K562 (cell line): ENCODE measurements around the gene EIF1. TPM values are rescaled to one million over a fixed set of nuclear protein-coding genes. Genes with fewer than 3 reads are reported as not detected.

Experiments
- C11orf30 ChIP-seq: fragments of 450-650 bp; IDR thresholded peaks from 2 replicates; pipeline ENCODE4 v1.6.1; 2016; ENCODE audit warnings: low read depth, mild to moderate bottlenecking
- CBX1 ChIP-seq: sonication (generic); IDR thresholded peaks from 2 replicates; pipeline ENCODE4 v1.6.1; 2016; ENCODE audit warnings: antibody characterized with exemption, low read depth, mild to moderate bottlenecking
- CCAR2 ChIP-seq: fragments of 200-400 bp; formaldehyde crosslinking; IDR thresholded peaks from 2 replicates; pipeline ENCODE4 v1.6.1; 2017; ENCODE audit warnings: mild to moderate bottlenecking, low read depth, low read length
- DMBX1 ChIP-seq: fragments of 250-450 bp; sonication (Bioruptor Pico); IDR thresholded peaks from 2 replicates; pipeline ENCODE4 v1.8.0; 2022; ENCODE audit warnings: inconsistent platforms, mild to moderate bottlenecking, moderate library complexity, borderline replicate concordance
- ESRRA ChIP-seq: fragments of 450-650 bp; IDR thresholded peaks from 2 replicates; pipeline ENCODE4 v1.6.1; 2014; ENCODE audit warnings: low read depth, mild to moderate bottlenecking, moderate library complexity, borderline replicate concordance
- HEY1 ChIP-seq: fragments of 250-450 bp; sonication (Bioruptor Pico); IDR thresholded peaks from 2 replicates; pipeline ENCODE4 v1.5.0; 2020; ENCODE audit warnings: mild to moderate bottlenecking, moderate library complexity, borderline replicate concordance
- KAT2B ChIP-seq: IDR thresholded peaks from one replicate; pipeline ENCODE4 v1.6.1; 2012; ENCODE audit warnings: low read depth, mild to moderate bottlenecking, control low read depth, inconsistent platforms, low read length, moderate library complexity
- polyA plus RNA-seq, 8 experiments: library from polyadenylated mRNA; depleted of rRNA in 4 of 8; stranded (reverse) in 5 of 8; unstranded in 3 of 8; fragments of >200 nt; fragmentation: Nextera tagmentation in 2 of 8; fragmentation: Illumina TruSeq in 1 of 8; extraction: Ambion mirVana in 2 of 8; extraction: Trizol in 1 of 8; gene quantifications; 2 replicates each; pipeline versions ENCODE4 v1.2.1 to v1.2.3, GENCODE V29; 2011 to 2014; ENCODE audit warnings: inconsistent platforms in 1 of 8, missing spikeins in 1 of 8
- total RNA-seq, 7 experiments: library from RNA; depleted of rRNA in 6 of 7; stranded (reverse); fragments of >200 nt in 6 of 7; fragmentation: Illumina TruSeq in 2 of 7; extraction: Trizol in 2 of 7; gene quantifications; 2 replicates each; pipeline versions ENCODE4 v1.2.1 to v1.2.3, GENCODE V29; 2011 to 2021; ENCODE audit warnings: low replicate concordance in 1 of 7
- TF ChIP-seq, protein P1 (sequence below): fragments of 450-650 bp; IDR thresholded peaks from 2 replicates; pipeline ENCODE4 v1.6.1; 2017; ENCODE audit warnings: antibody characterized with exemption
- TF ChIP-seq, protein P2 (sequence below): fragments of 250-450 bp; sonication (Bioruptor Pico); IDR thresholded peaks from 2 replicates; pipeline ENCODE4 v1.5.0; 2020; ENCODE audit warnings: mild to moderate bottlenecking, borderline replicate concordance
- TF ChIP-seq, protein P3 (sequence below), 2 experiments: fragments of 450-650 bp; formaldehyde crosslinking in 1 of 2; IDR thresholded peaks; 2 replicates each; pipeline versions ENCODE4 v1.4.0 to v1.6.1; 2014 to 2020; ENCODE audit warnings: mild to moderate bottlenecking in 2 of 2, borderline replicate concordance in 1 of 2, low read depth in 1 of 2
- TF ChIP-seq, protein P4 (sequence below), 3 experiments: IDR thresholded peaks in 2 of 3; conservative IDR thresholded peaks in 1 of 3; 2 replicates each; pipeline ENCODE4 v1.5.1; 2011 to 2012; ENCODE audit warnings: low read length in 3 of 3, mild to moderate bottlenecking in 3 of 3, control low read depth in 2 of 3, improper control_type of control experiment in 1 of 3, inconsistent platforms in 1 of 3, low read depth in 1 of 3, mixed read lengths in 1 of 3, moderate library complexity in 1 of 3; ENCODE audit not compliant: insufficient read depth in 2 of 3

The EIF1 gene
- total and polyA plus RNA-seq, 9 of the 15 experiments (the other 6 are each of a cell fraction or from before 2014, with no cell fraction given) = 67.0 to 1,204 (median 320) TPM

DNA sequence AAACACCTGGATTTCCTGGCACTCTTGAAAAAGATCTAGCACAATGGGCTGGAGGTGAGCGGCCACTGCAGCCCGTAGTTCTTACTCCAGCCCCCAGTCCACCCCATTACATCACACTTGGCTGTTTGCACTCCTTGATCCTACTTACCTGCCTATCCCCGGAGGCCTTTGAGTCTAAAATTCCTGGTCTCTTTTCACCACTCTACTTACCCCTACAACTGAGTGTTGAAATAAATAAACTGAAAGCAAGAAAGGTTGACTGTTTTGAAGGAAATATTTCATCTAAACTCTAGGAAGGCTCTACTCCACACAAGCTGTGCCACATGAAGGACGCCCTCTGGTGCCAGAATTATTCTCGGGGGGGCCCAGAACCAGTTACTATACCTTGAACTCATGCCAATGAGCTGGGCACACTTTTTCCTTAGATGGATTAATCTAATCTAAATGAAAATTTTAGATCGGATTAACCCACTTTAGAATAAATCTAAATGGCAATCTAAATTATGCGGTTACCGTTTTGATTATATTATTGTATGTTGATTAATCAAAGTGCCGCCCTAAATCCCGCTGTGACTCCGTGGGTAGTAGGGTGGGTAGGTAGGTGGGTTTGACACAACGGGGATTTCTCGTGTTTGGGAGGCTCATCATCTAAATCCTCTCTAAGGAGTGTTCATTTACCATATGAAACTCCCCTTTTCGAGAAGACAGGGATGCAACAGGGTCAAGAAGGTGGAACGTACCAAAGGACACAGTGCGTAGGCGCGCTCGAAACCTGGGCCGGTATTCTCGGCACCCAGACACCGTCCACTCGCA lies 651 bp upstream of the EIF1 start (continued):
- TF ChIP-seq HEY1 (CRISPR knock-in tag) = 0 out of 2 replicates have a peak, but pooled peaks have one; percentile 28
- no peak for TF ChIP-seq KAT2B
- TF ChIP-seq C11orf30 = no peak
- TF ChIP-seq, protein P1, sequence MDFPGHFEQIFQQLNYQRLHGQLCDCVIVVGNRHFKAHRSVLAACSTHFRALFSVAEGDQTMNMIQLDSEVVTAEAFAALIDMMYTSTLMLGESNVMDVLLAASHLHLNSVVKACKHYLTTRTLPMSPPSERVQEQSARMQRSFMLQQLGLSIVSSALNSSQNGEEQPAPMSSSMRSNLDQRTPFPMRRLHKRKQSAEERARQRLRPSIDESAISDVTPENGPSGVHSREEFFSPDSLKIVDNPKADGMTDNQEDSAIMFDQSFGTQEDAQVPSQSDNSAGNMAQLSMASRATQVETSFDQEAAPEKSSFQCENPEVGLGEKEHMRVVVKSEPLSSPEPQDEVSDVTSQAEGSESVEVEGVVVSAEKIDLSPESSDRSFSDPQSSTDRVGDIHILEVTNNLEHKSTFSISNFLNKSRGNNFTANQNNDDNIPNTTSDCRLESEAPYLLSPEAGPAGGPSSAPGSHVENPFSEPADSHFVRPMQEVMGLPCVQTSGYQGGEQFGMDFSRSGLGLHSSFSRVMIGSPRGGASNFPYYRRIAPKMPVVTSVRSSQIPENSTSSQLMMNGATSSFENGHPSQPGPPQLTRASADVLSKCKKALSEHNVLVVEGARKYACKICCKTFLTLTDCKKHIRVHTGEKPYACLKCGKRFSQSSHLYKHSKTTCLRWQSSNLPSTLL = no peak
- 0 out of 2 replicates have a peak, but pooled peaks have one; percentile 39 for TF ChIP-seq CBX1
- TF ChIP-seq, protein P2, sequence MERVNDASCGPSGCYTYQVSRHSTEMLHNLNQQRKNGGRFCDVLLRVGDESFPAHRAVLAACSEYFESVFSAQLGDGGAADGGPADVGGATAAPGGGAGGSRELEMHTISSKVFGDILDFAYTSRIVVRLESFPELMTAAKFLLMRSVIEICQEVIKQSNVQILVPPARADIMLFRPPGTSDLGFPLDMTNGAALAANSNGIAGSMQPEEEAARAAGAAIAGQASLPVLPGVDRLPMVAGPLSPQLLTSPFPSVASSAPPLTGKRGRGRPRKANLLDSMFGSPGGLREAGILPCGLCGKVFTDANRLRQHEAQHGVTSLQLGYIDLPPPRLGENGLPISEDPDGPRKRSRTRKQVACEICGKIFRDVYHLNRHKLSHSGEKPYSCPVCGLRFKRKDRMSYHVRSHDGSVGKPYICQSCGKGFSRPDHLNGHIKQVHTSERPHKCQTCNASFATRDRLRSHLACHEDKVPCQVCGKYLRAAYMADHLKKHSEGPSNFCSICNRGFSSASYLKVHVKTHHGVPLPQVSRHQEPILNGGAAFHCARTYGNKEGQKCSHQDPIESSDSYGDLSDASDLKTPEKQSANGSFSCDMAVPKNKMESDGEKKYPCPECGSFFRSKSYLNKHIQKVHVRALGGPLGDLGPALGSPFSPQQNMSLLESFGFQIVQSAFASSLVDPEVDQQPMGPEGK (CRISPR knock-in tag) = no peak; the same call in 1 of the 2 replicates
- 0 out of 2 replicates have a peak, but pooled peaks have one; percentile 13 for TF ChIP-seq DMBX1 (CRISPR knock-in tag)
- TF ChIP-seq, protein P3, sequence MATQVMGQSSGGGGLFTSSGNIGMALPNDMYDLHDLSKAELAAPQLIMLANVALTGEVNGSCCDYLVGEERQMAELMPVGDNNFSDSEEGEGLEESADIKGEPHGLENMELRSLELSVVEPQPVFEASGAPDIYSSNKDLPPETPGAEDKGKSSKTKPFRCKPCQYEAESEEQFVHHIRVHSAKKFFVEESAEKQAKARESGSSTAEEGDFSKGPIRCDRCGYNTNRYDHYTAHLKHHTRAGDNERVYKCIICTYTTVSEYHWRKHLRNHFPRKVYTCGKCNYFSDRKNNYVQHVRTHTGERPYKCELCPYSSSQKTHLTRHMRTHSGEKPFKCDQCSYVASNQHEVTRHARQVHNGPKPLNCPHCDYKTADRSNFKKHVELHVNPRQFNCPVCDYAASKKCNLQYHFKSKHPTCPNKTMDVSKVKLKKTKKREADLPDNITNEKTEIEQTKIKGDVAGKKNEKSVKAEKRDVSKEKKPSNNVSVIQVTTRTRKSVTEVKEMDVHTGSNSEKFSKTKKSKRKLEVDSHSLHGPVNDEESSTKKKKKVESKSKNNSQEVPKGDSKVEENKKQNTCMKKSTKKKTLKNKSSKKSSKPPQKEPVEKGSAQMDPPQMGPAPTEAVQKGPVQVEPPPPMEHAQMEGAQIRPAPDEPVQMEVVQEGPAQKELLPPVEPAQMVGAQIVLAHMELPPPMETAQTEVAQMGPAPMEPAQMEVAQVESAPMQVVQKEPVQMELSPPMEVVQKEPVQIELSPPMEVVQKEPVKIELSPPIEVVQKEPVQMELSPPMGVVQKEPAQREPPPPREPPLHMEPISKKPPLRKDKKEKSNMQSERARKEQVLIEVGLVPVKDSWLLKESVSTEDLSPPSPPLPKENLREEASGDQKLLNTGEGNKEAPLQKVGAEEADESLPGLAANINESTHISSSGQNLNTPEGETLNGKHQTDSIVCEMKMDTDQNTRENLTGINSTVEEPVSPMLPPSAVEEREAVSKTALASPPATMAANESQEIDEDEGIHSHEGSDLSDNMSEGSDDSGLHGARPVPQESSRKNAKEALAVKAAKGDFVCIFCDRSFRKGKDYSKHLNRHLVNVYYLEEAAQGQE (IDR thresholded peaks at IDR 0.05; ENCODE audit: borderline replicate concordance) = peak; percentile 37; the same call in 1 of the 2 replicates
- TF ChIP-seq, protein P3 (CRISPR knock-in tag; IDR thresholded peaks at IDR 0.05; ENCODE audit: low read depth) = no peak
- no peak for TF ChIP-seq CCAR2
- TF ChIP-seq, protein P4, sequence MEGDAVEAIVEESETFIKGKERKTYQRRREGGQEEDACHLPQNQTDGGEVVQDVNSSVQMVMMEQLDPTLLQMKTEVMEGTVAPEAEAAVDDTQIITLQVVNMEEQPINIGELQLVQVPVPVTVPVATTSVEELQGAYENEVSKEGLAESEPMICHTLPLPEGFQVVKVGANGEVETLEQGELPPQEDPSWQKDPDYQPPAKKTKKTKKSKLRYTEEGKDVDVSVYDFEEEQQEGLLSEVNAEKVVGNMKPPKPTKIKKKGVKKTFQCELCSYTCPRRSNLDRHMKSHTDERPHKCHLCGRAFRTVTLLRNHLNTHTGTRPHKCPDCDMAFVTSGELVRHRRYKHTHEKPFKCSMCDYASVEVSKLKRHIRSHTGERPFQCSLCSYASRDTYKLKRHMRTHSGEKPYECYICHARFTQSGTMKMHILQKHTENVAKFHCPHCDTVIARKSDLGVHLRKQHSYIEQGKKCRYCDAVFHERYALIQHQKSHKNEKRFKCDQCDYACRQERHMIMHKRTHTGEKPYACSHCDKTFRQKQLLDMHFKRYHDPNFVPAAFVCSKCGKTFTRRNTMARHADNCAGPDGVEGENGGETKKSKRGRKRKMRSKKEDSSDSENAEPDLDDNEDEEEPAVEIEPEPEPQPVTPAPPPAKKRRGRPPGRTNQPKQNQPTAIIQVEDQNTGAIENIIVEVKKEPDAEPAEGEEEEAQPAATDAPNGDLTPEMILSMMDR (IDR thresholded peaks at IDR 0.05 in 2 of 3, conservative IDR thresholded peaks at IDR 0.05 in 1 of 3; ENCODE audit: insufficient read depth in 2 of 3, low read depth in 1 of 3, low read length in 3 of 3) = peak; percentile 52 to 60 (median 52); a peak in 5 of 6 replicates
- 0 out of 2 replicates have a peak, but pooled peaks have one; percentile 4 for TF ChIP-seq ESRRA
